ENCODE results near the gene MPLKIP.
"Not testable (repeated sequence)": the region's sequence is repeated elsewhere in the genome, so short reads cannot be mapped to it uniquely, and the experiment has no call there.

Gene MPLKIP

GRCh38 chr7:40122940-40123254 is 11.5 kb downstream of the MPLKIP start:
- no peak for DNase-seq

- DNase-seq = not testable (repeated sequence)
Measured at GRCh38 chr7:40122100-40122939, 12.1 kb downstream of the MPLKIP start.

- no peak for DNase-seq
Measured at GRCh38 chr7:40120020-40120419, 14.4 kb downstream of the MPLKIP start.

GRCh38 chr7:40118201-40118600 is 16.2 kb downstream of the MPLKIP start:
- not testable (repeated sequence) for DNase-seq

- DNase-seq = not testable (repeated sequence)
Measured at GRCh38 chr7:40117199-40117598, 17.2 kb downstream of the MPLKIP start.

- no peak for DNase-seq
Measured at GRCh38 chr7:40115936-40116335, 18.5 kb downstream of the MPLKIP start.

GRCh38 chr7:40105879-40106473 is 28.4 kb downstream of the MPLKIP start:
- no peak for DNase-seq

- no peak for DNase-seq
Measured at GRCh38 chr7:40102897-40103296, 31.5 kb downstream of the MPLKIP start.

GRCh38 chr7:40101201-40101600 is 33.2 kb downstream of the MPLKIP start:
- no peak for DNase-seq

GRCh38 chr7:40099837-40100236 is 34.6 kb downstream of the MPLKIP start:
- no peak for DNase-seq

- no peak for DNase-seq
Measured at GRCh38 chr7:40098810-40099209, 35.6 kb downstream of the MPLKIP start.

- DNase-seq = no peak
Measured at GRCh38 chr7:40097728-40098127, 36.7 kb downstream of the MPLKIP start.

- no peak for DNase-seq
Measured at GRCh38 chr7:40095695-40096327, 38.6 kb downstream of the MPLKIP start.

GRCh38 chr7:40095230-40095629 is 39.2 kb downstream of the MPLKIP start:
- DNase-seq = no peak

- no peak for DNase-seq
Measured at GRCh38 chr7:40093631-40094350, 40.6 kb downstream of the MPLKIP start.

GRCh38 chr7:40092182-40092581 is 42.2 kb downstream of the MPLKIP start:
- DNase-seq = no peak

- DNase-seq = no peak
Measured at GRCh38 chr7:40077849-40078248, 56.6 kb downstream of the MPLKIP start.
